Esophagus muscularis mucosa (tissue), 4 donors: Measurements from ENCODE around the gene ACER1. TPM values are rescaled to one million over a fixed set of nuclear protein-coding genes. Genes with fewer than 3 reads are reported as not detected.

Experiments
- DNase-seq: peaks from one replicate; pipeline ENCODE4 v3.0.0-alpha.2; 2017; ENCODE audit errors: extremely low spot score
- H3K27ac ChIP-seq, 4 donors: fragments of 200-600 bp; sonication (generic); replicated peaks in 1 of 4; 1 replicate in 3 of 4; 2 replicates in 1 of 4; pipeline ENCODE4 v1.5.1; 2016 to 2019; ENCODE audit warnings: mild to moderate bottlenecking in 1 of 4
- H3K27me3 ChIP-seq, 4 donors: fragments of 200-600 bp; sonication (generic); one replicate each; pipeline versions ENCODE4 v1.5.1 to v1.6.0; 2016 to 2019
- H3K36me3 ChIP-seq, 4 donors: fragments of 200-600 bp; sonication (generic); one replicate each; pipeline ENCODE4 v1.5.1; 2016 to 2019
- H3K4me1 ChIP-seq, 4 donors: fragments of 200-600 bp; sonication (generic); one replicate each; pipeline ENCODE4 v1.5.1; 2016 to 2019
- H3K4me3 ChIP-seq, 4 donors: fragments of 200-600 bp; sonication (generic); 1 replicate in 2 of 4; 2 replicates in 2 of 4; pipeline ENCODE4 v1.5.1; 2016 to 2019; ENCODE audit warnings: mild to moderate bottlenecking in 4 of 4, moderate library complexity in 1 of 4
- H3K9me3 ChIP-seq, 4 donors: fragments of 200-600 bp; sonication (generic); 1 replicate in 3 of 4; 2 replicates in 1 of 4; pipeline ENCODE4 v1.5.1; 2016 to 2019
- EP300 ChIP-seq: sonication (generic); formaldehyde crosslinking; IDR thresholded peaks from one replicate; pipeline ENCODE4 v1.6.1; 2017; ENCODE audit warnings: antibody characterized with exemption
- POLR2A ChIP-seq: fragments of 450-650 bp; IDR thresholded peaks from one replicate; pipeline ENCODE4 v1.6.1; 2017; ENCODE audit warnings: antibody characterized with exemption, moderate library complexity, mild to moderate bottlenecking, low read depth
- POLR2AphosphoS5 ChIP-seq, 2 donors: sonication (generic); formaldehyde crosslinking; IDR thresholded peaks; one replicate each; pipeline ENCODE4 v1.6.1; 2017; ENCODE audit warnings: antibody characterized with exemption in 2 of 2
- WGBS: methylation state at CpG from one replicate; pipeline ENCODE4 v1.1.5; 2018; 5-methylcytosine and 5-hydroxymethylcytosine counted together
- intact Hi-C: fragments of 100-400 bp; cut with DNase I; formaldehyde crosslinking; loops from one replicate; pipeline ENCODE4 v1.15.1; 2023
- total RNA-seq, 4 donors: library from RNA; depleted of rRNA; stranded (reverse); fragments of >200 nt; gene quantifications; one replicate each; pipeline versions ENCODE4 v1.1.0 to v1.2.1, GENCODE V29; 2016
- TF ChIP-seq, protein P1 (sequence below), 3 experiments: fragments of 200-600 bp in 2 of 3; fragments of 450-650 bp in 1 of 3; sonication (generic) in 2 of 3; IDR thresholded peaks; one replicate each; pipeline ENCODE4 v1.5.1; 2017 to 2019; ENCODE audit warnings: antibody characterized with exemption in 3 of 3, mild to moderate bottlenecking in 2 of 3, moderate library complexity in 1 of 3

Gene ACER1
- total RNA-seq, 4 donors from 2014 or later: not detected

- WGBS: 86% methylated on average over 4 of the region's 4 CpGs
- Histone ChIP-seq H3K4me1 (peaks cover 23 to 76% (median 48%) of the 10 kb centered on the region in 4 donors), H3K27me3 (no peaks in the 10 kb centered on the region), H3K4me3 (no peak overlapping the region), H3K36me3 (peaks cover 11 to 85% (median 65%) of the 10 kb centered on the region in 4 donors), H3K27ac (no peak overlapping the region), H3K9me3 (no peaks in the 10 kb centered on the region)
- intact Hi-C loops: no loop called here
- TF ChIP-seq, protein P1, sequence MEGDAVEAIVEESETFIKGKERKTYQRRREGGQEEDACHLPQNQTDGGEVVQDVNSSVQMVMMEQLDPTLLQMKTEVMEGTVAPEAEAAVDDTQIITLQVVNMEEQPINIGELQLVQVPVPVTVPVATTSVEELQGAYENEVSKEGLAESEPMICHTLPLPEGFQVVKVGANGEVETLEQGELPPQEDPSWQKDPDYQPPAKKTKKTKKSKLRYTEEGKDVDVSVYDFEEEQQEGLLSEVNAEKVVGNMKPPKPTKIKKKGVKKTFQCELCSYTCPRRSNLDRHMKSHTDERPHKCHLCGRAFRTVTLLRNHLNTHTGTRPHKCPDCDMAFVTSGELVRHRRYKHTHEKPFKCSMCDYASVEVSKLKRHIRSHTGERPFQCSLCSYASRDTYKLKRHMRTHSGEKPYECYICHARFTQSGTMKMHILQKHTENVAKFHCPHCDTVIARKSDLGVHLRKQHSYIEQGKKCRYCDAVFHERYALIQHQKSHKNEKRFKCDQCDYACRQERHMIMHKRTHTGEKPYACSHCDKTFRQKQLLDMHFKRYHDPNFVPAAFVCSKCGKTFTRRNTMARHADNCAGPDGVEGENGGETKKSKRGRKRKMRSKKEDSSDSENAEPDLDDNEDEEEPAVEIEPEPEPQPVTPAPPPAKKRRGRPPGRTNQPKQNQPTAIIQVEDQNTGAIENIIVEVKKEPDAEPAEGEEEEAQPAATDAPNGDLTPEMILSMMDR (IDR thresholded peaks at IDR 0.05): no peak
- TF ChIP-seq EP300: no peak
- TF ChIP-seq POLR2AphosphoS5 (IDR thresholded peaks at IDR 0.05): no peak
- no peak for TF ChIP-seq POLR2A
- DNase-seq: no peak
These were observed 68.6 kb downstream of the ACER1 start for GRCh38 chr19:6264803-6265202.

DNA sequence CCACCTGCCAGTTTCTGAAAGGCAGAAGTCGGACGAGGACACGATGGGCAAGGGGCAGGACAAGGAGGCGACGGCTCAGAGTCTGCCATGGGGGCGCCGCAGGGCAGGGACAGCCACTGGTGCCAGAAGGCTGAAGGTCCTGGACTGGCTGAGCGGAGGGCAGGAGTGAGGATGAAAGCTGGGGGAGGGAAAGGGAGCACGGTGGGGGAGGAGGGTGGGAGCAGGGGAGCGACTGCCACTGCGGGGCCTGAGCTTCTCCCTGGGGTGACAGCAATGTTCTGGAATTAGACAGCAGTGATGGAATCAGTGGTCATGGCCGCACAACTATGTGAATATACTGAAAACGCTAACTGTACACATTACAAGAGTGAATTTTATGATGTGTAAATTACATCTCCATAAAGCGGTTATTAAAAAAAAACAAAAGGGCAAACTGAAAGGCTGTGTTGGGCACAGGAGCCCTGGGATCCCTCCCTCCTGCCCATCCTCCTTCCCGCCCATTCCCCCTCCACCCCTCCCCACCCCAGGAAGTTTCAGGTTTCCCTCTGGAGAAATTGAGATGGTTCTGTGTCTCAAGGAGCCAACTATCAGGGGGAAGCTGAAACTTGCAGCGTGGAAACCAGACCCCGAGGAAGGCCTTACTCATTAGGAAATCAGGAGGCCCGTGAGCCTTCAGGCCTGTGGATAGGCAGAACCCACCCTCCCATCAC lies 69.5 kb downstream of the ACER1 start:
- Histone ChIP-seq H3K27me3 (no peaks in the 10 kb centered on the region), H3K4me1 (peaks cover 22 to 76% (median 51%) of the 10 kb centered on the region in 4 donors), H3K4me3 (no peak overlapping the region), H3K27ac (no peak overlapping the region), H3K36me3 (peaks cover 2 to 81% (median 61%) of the 10 kb centered on the region in 4 donors), H3K9me3 (no peaks in the 10 kb centered on the region)
- DNase-seq: no peak
- WGBS: 61% methylated on average over 17 of the region's 18 CpGs
- TF ChIP-seq EP300 (no peak), POLR2AphosphoS5 (IDR thresholded peaks at IDR 0.05) (no peak), POLR2A (no peak)
- TF ChIP-seq, protein P1 (IDR thresholded peaks at IDR 0.05): no peak
- intact Hi-C loops: no loop called here

- no peaks in the 10 kb centered on the region for H3K9me3 ChIP-seq
- 70% methylated on average over 11 of the region's 12 CpGs for WGBS
- intact Hi-C loops: no loop called here
- H3K27me3 ChIP-seq: no peaks in the 10 kb centered on the region
- H3K4me3 ChIP-seq: no peak overlapping the region
- peaks cover 22 to 76% (median 53%) of the 10 kb centered on the region in 4 donors for H3K4me1 ChIP-seq
- H3K27ac ChIP-seq: no peak overlapping the region
- no peak for DNase-seq
- H3K36me3 ChIP-seq: peaks cover 0 to 78% (median 59%) of the 10 kb centered on the region in 4 donors
- no peak for TF ChIP-seq EP300
These were observed 70.1 kb downstream of the ACER1 start for GRCh38 chr19:6263306-6263705.

- intact Hi-C loops: no loop called here
These were observed 70.9 kb downstream of the ACER1 start for GRCh38 chr19:6262519-6262918.

GRCh38 chr19:6261883-6262282 lies 71.5 kb downstream of the ACER1 start:
- DNase-seq: no peak
- Histone ChIP-seq H3K4me3 (no peak overlapping the region), H3K4me1 (peaks cover 22 to 70% (median 47%) of the 10 kb centered on the region in 4 donors), H3K9me3 (no peaks in the 10 kb centered on the region), H3K27me3 (no peaks in the 10 kb centered on the region), H3K27ac (no peak overlapping the region), H3K36me3 (peaks cover 0 to 64% (median 50%) of the 10 kb centered on the region in 4 donors)
- TF ChIP-seq EP300 (no peak), POLR2A (no peak), POLR2AphosphoS5 (IDR thresholded peaks at IDR 0.05) (no peak)
- TF ChIP-seq, protein P1 (IDR thresholded peaks at IDR 0.05): no peak
- WGBS: 79% methylated on average over 13 of the region's 15 CpGs
- intact Hi-C loops: no loop called here

More at GRCh38 chr19:6262519-6262918, 70.9 kb downstream of the ACER1 start:
- 96% methylated on average over 9 of the region's 11 CpGs for WGBS
- Histone ChIP-seq H3K9me3 (no peaks in the 10 kb centered on the region), H3K4me1 (peaks cover 22 to 73% (median 49%) of the 10 kb centered on the region in 4 donors), H3K36me3 (peaks cover 0 to 71% (median 54%) of the 10 kb centered on the region in 4 donors), H3K27me3 (no peaks in the 10 kb centered on the region), H3K4me3 (no peak overlapping the region), H3K27ac (no peak overlapping the region)
- no peak for DNase-seq
- no peak for TF ChIP-seq EP300
- no peak for TF ChIP-seq POLR2A
- TF ChIP-seq, protein P1 (IDR thresholded peaks at IDR 0.05): no peak
- TF ChIP-seq POLR2AphosphoS5 (IDR thresholded peaks at IDR 0.05): no peak
